ENCODE measurements around the gene MXD3.
"Not testable (repeated sequence)": the region's sequence is repeated elsewhere in the genome, so short reads cannot be mapped to it uniquely, and the experiment has no call there.

Gene MXD3

GRCh38 chr5:177306674-177307543, 4.8 kb downstream of the MXD3 start:
- Histone ChIP-seq H3K27ac (ENCODE audit: low read length) (no peak overlapping the region), H3K4me1 (ENCODE audit: control insufficient read depth in 1 of 2, insufficient read depth in 2 of 2, low read length in 2 of 2) (peaks cover 11 to 39% of the 10 kb centered on the region in 2 donors), H3K36me3 (ENCODE audit: control insufficient read depth in 1 of 2, insufficient read depth in 2 of 2, low read length in 2 of 2) (peaks cover 16 to 30% of the 10 kb centered on the region in 2 donors), H3K4me3 (ENCODE audit: low read depth in 1 of 2, low read length in 2 of 2) (peak overlapping the region in 1 of 2 donors; percentile 37), H3K27me3 (ENCODE audit: low read depth, low read length) (no peaks in the 10 kb centered on the region), H3K9me3 (ENCODE audit: control insufficient read depth in 1 of 2, low read length in 2 of 2) (no peaks in the 10 kb centered on the region)

- not testable (repeated sequence) for H3K9me3 ChIP-seq (ENCODE audit: control insufficient read depth in 1 of 2, low read length in 2 of 2); H3K27me3 ChIP-seq (ENCODE audit: low read depth, low read length); H3K27ac ChIP-seq (ENCODE audit: low read length); H3K4me3 ChIP-seq (ENCODE audit: low read depth in 1 of 2, low read length in 2 of 2)
- peaks cover 20 to 32% of the 10 kb centered on the region in 2 donors for H3K36me3 ChIP-seq (ENCODE audit: control insufficient read depth in 1 of 2, insufficient read depth in 2 of 2, low read length in 2 of 2)
- peaks cover 18 to 39% of the 10 kb centered on the region in 2 donors for H3K4me1 ChIP-seq (ENCODE audit: control insufficient read depth in 1 of 2, insufficient read depth in 2 of 2, low read length in 2 of 2)
Observed at GRCh38 chr5:177306103-177306640, 5.5 kb downstream of the MXD3 start.

GRCh38 chr5:177304392-177305119, 7.1 kb downstream of the MXD3 start:
- Histone ChIP-seq H3K27ac (ENCODE audit: low read length) (peak overlapping the region; percentile 82), H3K36me3 (ENCODE audit: control insufficient read depth in 1 of 2, insufficient read depth in 2 of 2, low read length in 2 of 2) (peaks cover 20 to 32% of the 10 kb centered on the region in 2 donors), H3K4me1 (ENCODE audit: control insufficient read depth in 1 of 2, insufficient read depth in 2 of 2, low read length in 2 of 2) (peaks cover 30 to 47% of the 10 kb centered on the region in 2 donors), H3K9me3 (ENCODE audit: control insufficient read depth in 1 of 2, low read length in 2 of 2) (no peaks in the 10 kb centered on the region), H3K27me3 (ENCODE audit: low read depth, low read length) (no peaks in the 10 kb centered on the region), H3K4me3 (ENCODE audit: low read depth in 1 of 2, low read length in 2 of 2) (peak overlapping the region; percentile 73 to 92)

GRCh38 chr5:177303925-177304391, 7.7 kb downstream of the MXD3 start:
- Histone ChIP-seq H3K36me3 (ENCODE audit: control insufficient read depth in 1 of 2, insufficient read depth in 2 of 2, low read length in 2 of 2) (peaks cover 20 to 32% of the 10 kb centered on the region in 2 donors), H3K4me1 (ENCODE audit: control insufficient read depth in 1 of 2, insufficient read depth in 2 of 2, low read length in 2 of 2) (peaks cover 30 to 52% of the 10 kb centered on the region in 2 donors), H3K27ac (ENCODE audit: low read length) (peak overlapping the region; percentile 82), H3K27me3 (ENCODE audit: low read depth, low read length) (no peaks in the 10 kb centered on the region), H3K4me3 (ENCODE audit: low read depth in 1 of 2, low read length in 2 of 2) (peak overlapping the region; percentile 73 to 92), H3K9me3 (ENCODE audit: control insufficient read depth in 1 of 2, low read length in 2 of 2) (no peaks in the 10 kb centered on the region)

- H3K4me3 ChIP-seq (ENCODE audit: low read depth in 1 of 2, low read length in 2 of 2) = peak within 1 kb of the TSS; percentile 73 to 92
- no peaks in the 10 kb centered on the region for H3K27me3 ChIP-seq (ENCODE audit: low read depth, low read length)
- peak within 1 kb of the TSS; percentile 82 for H3K27ac ChIP-seq (ENCODE audit: low read length)
- peaks cover 22 to 32% of the 10 kb centered on the region in 2 donors for H3K36me3 ChIP-seq (ENCODE audit: control insufficient read depth in 1 of 2, insufficient read depth in 2 of 2, low read length in 2 of 2)
- H3K4me1 ChIP-seq (ENCODE audit: control insufficient read depth in 1 of 2, insufficient read depth in 2 of 2, low read length in 2 of 2) = peaks cover 30 to 52% of the 10 kb centered on the region in 2 donors
- no peaks in the 10 kb centered on the region for H3K9me3 ChIP-seq (ENCODE audit: control insufficient read depth in 1 of 2, low read length in 2 of 2)
Observed at GRCh38 chr5:177303121-177303924, 8.4 kb downstream of the MXD3 start, which contains the start of the genes PRELID1 and RAB24. Gene PRELID1, plus strand, starts transcription at chr5:177303799. Its CDS starts 187 bp downstream, at chr5:177303986. Gene RAB24, minus strand, starts transcription at chr5:177303719. Its CDS starts 431 bp downstream, at chr5:177303288.

- no peaks in the 10 kb centered on the region for H3K9me3 ChIP-seq (ENCODE audit: control insufficient read depth in 1 of 2, low read length in 2 of 2)
- peaks cover 28 to 32% of the 10 kb centered on the region in 2 donors for H3K36me3 ChIP-seq (ENCODE audit: control insufficient read depth in 1 of 2, insufficient read depth in 2 of 2, low read length in 2 of 2)
- H3K27ac ChIP-seq (ENCODE audit: low read length) = no peak overlapping the region
- peaks cover 30 to 52% of the 10 kb centered on the region in 2 donors for H3K4me1 ChIP-seq (ENCODE audit: control insufficient read depth in 1 of 2, insufficient read depth in 2 of 2, low read length in 2 of 2)
- peak overlapping the region; percentile 71 to 73 for H3K4me3 ChIP-seq (ENCODE audit: low read depth in 1 of 2, low read length in 2 of 2)
- no peaks in the 10 kb centered on the region for H3K27me3 ChIP-seq (ENCODE audit: low read depth, low read length)
Observed at GRCh38 chr5:177302354-177303110, 9.2 kb downstream of the MXD3 start.

GRCh38 chr5:177301503-177302165, 10.1 kb downstream of the MXD3 start:
- Histone ChIP-seq H3K4me3 (ENCODE audit: low read depth in 1 of 2, low read length in 2 of 2) (peak overlapping the region in 1 of 2 donors; percentile 73), H3K9me3 (ENCODE audit: control insufficient read depth in 1 of 2, low read length in 2 of 2) (no peaks in the 10 kb centered on the region), H3K27me3 (ENCODE audit: low read depth, low read length) (no peaks in the 10 kb centered on the region), H3K36me3 (ENCODE audit: control insufficient read depth in 1 of 2, insufficient read depth in 2 of 2, low read length in 2 of 2) (peaks cover 25 to 27% of the 10 kb centered on the region in 2 donors), H3K4me1 (ENCODE audit: control insufficient read depth in 1 of 2, insufficient read depth in 2 of 2, low read length in 2 of 2) (peaks cover 30 to 52% of the 10 kb centered on the region in 2 donors), H3K27ac (ENCODE audit: low read length) (no peak overlapping the region)

GRCh38 chr5:177300951-177301350, 10.7 kb downstream of the MXD3 start:
- Histone ChIP-seq H3K27me3 (ENCODE audit: low read depth, low read length) (no peaks in the 10 kb centered on the region), H3K4me1 (ENCODE audit: control insufficient read depth in 1 of 2, insufficient read depth in 2 of 2, low read length in 2 of 2) (peaks cover 30 to 52% of the 10 kb centered on the region in 2 donors), H3K36me3 (ENCODE audit: control insufficient read depth in 1 of 2, insufficient read depth in 2 of 2, low read length in 2 of 2) (peaks cover 26 to 27% of the 10 kb centered on the region in 2 donors), H3K4me3 (ENCODE audit: low read depth in 1 of 2, low read length in 2 of 2) (no peak overlapping the region), H3K9me3 (ENCODE audit: control insufficient read depth in 1 of 2, low read length in 2 of 2) (no peaks in the 10 kb centered on the region), H3K27ac (ENCODE audit: low read length) (peak overlapping the region; percentile 82)

- peak overlapping the region; percentile 82 for H3K27ac ChIP-seq (ENCODE audit: low read length)
Observed at GRCh38 chr5:177300236-177300880, 11.3 kb downstream of the MXD3 start.

More at GRCh38 chr5:177300236-177300880, 11.3 kb downstream of the MXD3 start:
- Histone ChIP-seq H3K27me3 (ENCODE audit: low read depth, low read length) (no peaks in the 10 kb centered on the region), H3K9me3 (ENCODE audit: control insufficient read depth in 1 of 2, low read length in 2 of 2) (no peaks in the 10 kb centered on the region), H3K36me3 (ENCODE audit: control insufficient read depth in 1 of 2, insufficient read depth in 2 of 2, low read length in 2 of 2) (peaks cover 26 to 27% of the 10 kb centered on the region in 2 donors), H3K4me3 (ENCODE audit: low read depth in 1 of 2, low read length in 2 of 2) (peak overlapping the region in 1 of 2 donors; percentile 35), H3K4me1 (ENCODE audit: control insufficient read depth in 1 of 2, insufficient read depth in 2 of 2, low read length in 2 of 2) (peaks cover 34 to 48% of the 10 kb centered on the region in 2 donors)
